ENCODE data around the gene TSHZ1.

Gene TSHZ1

GRCh38 chr18:75207310-75208154 is 3.1 kb upstream of the TSHZ1 start:
- H3K4me3 ChIP-seq (ENCODE audit: low read depth, low read length) = peak overlapping the region; percentile 80
- TF ChIP-seq CTCF (IDR thresholded peaks at IDR 0.05; ENCODE audit: insufficient read depth, low read depth, low read length, missing control alignments) = no peak
- DNase-seq (ENCODE audit: low read depth) = peak; percentile 62

GRCh38 chr18:75208155-75208835 is 2.3 kb upstream of the TSHZ1 start:
- peak overlapping the region; percentile 80 for H3K4me3 ChIP-seq (ENCODE audit: low read depth, low read length)
- TF ChIP-seq CTCF (IDR thresholded peaks at IDR 0.05; ENCODE audit: insufficient read depth, low read depth, low read length, missing control alignments) = no peak
- DNase-seq (ENCODE audit: low read depth) = peak; percentile 62

- no peak for TF ChIP-seq CTCF (IDR thresholded peaks at IDR 0.05; ENCODE audit: insufficient read depth, low read depth, low read length, missing control alignments)
- peak overlapping the region; percentile 80 for H3K4me3 ChIP-seq (ENCODE audit: low read depth, low read length)
- no peak for DNase-seq (ENCODE audit: low read depth)
Measured at GRCh38 chr18:75208836-75209128, 1.8 kb upstream of the TSHZ1 start.

- H3K4me3 ChIP-seq (ENCODE audit: low read depth, low read length) = peak within 1 kb of the TSS; percentile 93
- no peak for TF ChIP-seq CTCF (IDR thresholded peaks at IDR 0.05; ENCODE audit: insufficient read depth, low read depth, low read length, missing control alignments)
- peak; percentile 94 for DNase-seq (ENCODE audit: low read depth)
Measured at GRCh38 chr18:75209129-75209950, 1.3 kb upstream of the TSHZ1 start, which contains the start of gene PTGR3. Gene PTGR3 (minus strand): TSS chr18:75209139. CDS start chr18:75209058, 81 bp downstream.

- no peak for TF ChIP-seq CTCF (IDR thresholded peaks at IDR 0.05; ENCODE audit: insufficient read depth, low read depth, low read length, missing control alignments)
- H3K4me3 ChIP-seq (ENCODE audit: low read depth, low read length) = peak overlapping the region; percentile 93
- DNase-seq (ENCODE audit: low read depth) = no peak
Measured at GRCh38 chr18:75209951-75210258, 692 bp upstream of the TSHZ1 start.

- DNase-seq (ENCODE audit: low read depth) = peak; percentile 42
- TF ChIP-seq CTCF (IDR thresholded peaks at IDR 0.05; ENCODE audit: insufficient read depth, low read depth, low read length, missing control alignments) = no peak
Measured at GRCh38 chr18:75211002-75211621, 515 bp downstream of the TSHZ1 start.

More at GRCh38 chr18:75211002-75211621, 515 bp downstream of the TSHZ1 start:
- H3K4me3 ChIP-seq (ENCODE audit: low read depth, low read length) = peak overlapping the region; percentile 93

Measured in GM12865 (cell line).